Measurements from ENCODE around the gene ACSL4. TPM values are rescaled to one million over a fixed set of nuclear protein-coding genes. Genes with fewer than 3 reads are reported as not detected.

Gene ACSL4
- total RNA-seq, 1 donor from 2014 or later, result 25.1 TPM

- no peak for DNase-seq
- intact Hi-C loops (cut with DNase I), result no loop called here
- no peak for ATAC-seq (ENCODE audit: poor library complexity)
Observed at GRCh38 chrX:109635146-109635545, 97.9 kb downstream of the ACSL4 start.

- no peak for DNase-seq
- intact Hi-C loops (cut with DNase I), result loop anchor here (5.0 kb wide), 1 partner anchor 146 kb away; no protein-coding TSS in a partner anchor
- ATAC-seq (ENCODE audit: poor library complexity), result no peak
Observed at GRCh38 chrX:109632906-109633504, 100.1 kb downstream of the ACSL4 start.

- intact Hi-C loops (cut with DNase I), result no loop called here
- no peak for DNase-seq
- ATAC-seq (ENCODE audit: poor library complexity), result no peak
Observed at GRCh38 chrX:109629310-109629709, 103.7 kb downstream of the ACSL4 start.

- peak; percentile 62 for ATAC-seq (ENCODE audit: poor library complexity)
Observed at GRCh38 chrX:109626637-109627036, 106.4 kb downstream of the ACSL4 start.

GRCh38 chrX:109624641-109625616 lies 108.1 kb downstream of the ACSL4 start, which contains the start of gene KCNE5:
TSS of gene KCNE5 (minus strand) at chrX:109625172. CDS start at chrX:109625020, 152 bp downstream.
- intact Hi-C loops (cut with DNase I), result no loop called here
- peak; percentile 37 for DNase-seq
- ATAC-seq (ENCODE audit: poor library complexity), result peak; percentile 26

More at GRCh38 chrX:109626637-109627036, 106.4 kb downstream of the ACSL4 start:
- intact Hi-C loops (cut with DNase I), result no loop called here
- DNase-seq, result no peak

- intact Hi-C loops (cut with DNase I), result no loop called here
- DNase-seq (peak; percentile 53), ATAC-seq (ENCODE audit: poor library complexity) (peak; percentile 79)
Observed at GRCh38 chrX:109623997-109624396, 109.1 kb downstream of the ACSL4 start.

- intact Hi-C loops (cut with DNase I), result no loop called here
- peak; percentile 45 for ATAC-seq (ENCODE audit: poor library complexity)
- DNase-seq, result peak; percentile 46
Observed at GRCh38 chrX:109622270-109622669, 110.8 kb downstream of the ACSL4 start.

- no peak for ATAC-seq (ENCODE audit: poor library complexity)
- DNase-seq, result no peak
- intact Hi-C loops (cut with DNase I), result no loop called here
Observed at GRCh38 chrX:109619771-109620170, 113.3 kb downstream of the ACSL4 start.

GRCh38 chrX:109614951-109615350 lies 118.1 kb downstream of the ACSL4 start:
- intact Hi-C loops (cut with DNase I), result no loop called here
- DNase-seq (no peak), ATAC-seq (ENCODE audit: poor library complexity) (no peak)

- intact Hi-C loops (cut with DNase I), result no loop called here
- ATAC-seq (ENCODE audit: poor library complexity) (no peak), DNase-seq (no peak)
Observed at GRCh38 chrX:109601486-109601885, 131.6 kb downstream of the ACSL4 start.

GRCh38 chrX:109600237-109600651 lies 132.8 kb downstream of the ACSL4 start:
- intact Hi-C loops (cut with DNase I), result no loop called here
- DNase-seq (peak; percentile 53), ATAC-seq (ENCODE audit: poor library complexity) (peak; percentile 51)

- intact Hi-C loops (cut with DNase I), result no loop called here
- DNase-seq (no peak), ATAC-seq (ENCODE audit: poor library complexity) (no peak)
Observed at GRCh38 chrX:109596015-109596414, 137.0 kb downstream of the ACSL4 start.

Other genes with a start within 250 kb of the ACSL4 start
- gene NXT2, start 196.4 kb downstream of the ACSL4 start, total RNA-seq, result 1.5 TPM
- 0.24 TPM for gene KCNE5, start 108.1 kb downstream of the ACSL4 start, total RNA-seq

Measured in Right ventricle myocardium superior (tissue), 1 donor.